Stimulated activated naive CD8-positive, alpha-beta T cell treated with anti-CD3 and anti-CD28 coated beads, Interleukin-15, Interleukin-2, amounts not matched to agents 100 U/mL and 50 U/mL, for 24 hours (primary cell): ENCODE results near the gene PLD1.
"Not testable (repeated sequence)": the region's sequence is repeated elsewhere in the genome, so short reads cannot be mapped to it uniquely, and the experiment has no call there.

Source experiments
- ATAC-seq: fragments of 150-1000 bp; cut with Tn5 transposase; one replicate; pipeline ENCODE4 v1.10.0; 2021
- DNase-seq: peaks from one replicate; pipeline ENCODE4 v3.0.0; 2021

Gene PLD1

DNA sequence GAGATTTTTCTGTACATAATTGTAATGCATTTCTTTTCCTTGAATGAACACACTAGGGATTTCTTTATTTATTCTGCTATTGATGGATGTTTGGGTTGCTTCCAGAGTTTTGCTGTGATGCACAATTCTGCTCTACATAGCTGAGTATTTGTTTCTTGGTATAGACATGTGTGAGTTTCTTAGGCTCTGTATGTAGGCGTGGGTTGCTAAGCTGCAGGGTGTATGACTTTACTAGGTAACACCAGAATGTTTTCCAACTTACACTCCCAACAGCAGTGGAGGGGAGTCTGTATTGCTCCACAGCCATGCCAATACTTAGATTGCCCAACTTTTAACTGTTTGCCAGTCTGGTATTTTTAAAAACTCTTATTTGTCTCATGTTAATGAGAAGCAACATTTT, 194.6 kb downstream of the PLD1 start:
- ATAC-seq (no peak), DNase-seq (no peak)

DNA sequence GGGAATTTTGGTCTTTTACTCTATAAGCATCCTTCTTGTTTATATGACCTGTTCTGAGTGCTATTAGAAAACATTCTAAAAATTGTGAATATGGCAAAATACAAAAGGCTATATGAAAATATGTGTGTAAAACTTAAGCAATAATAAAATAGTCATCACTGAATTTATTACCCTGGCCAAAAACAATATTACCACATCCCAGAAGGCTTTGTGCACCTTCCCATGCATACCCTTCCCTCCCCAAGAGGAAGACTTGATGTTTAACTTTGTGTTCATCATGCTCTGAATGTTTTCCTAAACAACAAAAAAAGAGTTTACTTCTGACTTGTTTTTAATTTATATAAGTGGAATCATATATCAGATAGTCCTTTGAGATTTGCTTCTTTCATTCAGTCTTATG, 195.0 kb downstream of the PLD1 start:
- ATAC-seq: no peak
- DNase-seq: no peak

DNA sequence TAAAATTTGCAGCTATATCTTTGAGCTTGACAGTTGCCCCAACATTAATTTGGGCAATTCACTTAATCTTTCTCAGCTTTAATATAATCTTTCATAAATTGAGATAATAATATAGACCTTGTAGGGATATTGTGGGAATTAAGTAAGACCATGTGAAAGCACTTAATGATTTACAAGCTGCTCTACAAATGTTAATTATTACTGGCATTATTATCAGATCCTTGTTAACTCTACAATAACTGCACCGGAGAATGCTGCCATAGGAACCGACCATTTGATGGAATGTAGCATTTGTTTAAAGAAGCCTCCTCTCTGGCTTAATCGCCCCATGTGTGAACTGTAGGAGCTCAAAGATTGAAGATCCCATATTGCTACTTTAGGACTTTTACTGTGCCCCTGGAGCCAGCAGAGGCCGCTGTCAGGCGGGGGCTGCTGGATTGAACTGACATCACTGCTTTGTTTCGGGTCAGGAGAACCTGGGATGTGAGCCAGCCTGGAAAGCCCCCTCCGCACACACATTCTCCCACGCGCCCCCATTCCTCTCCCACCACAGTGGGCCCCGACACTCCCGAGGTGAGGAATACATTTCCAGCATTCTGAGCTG, 195.9 kb downstream of the PLD1 start:
- no peak for ATAC-seq
- DNase-seq: peak; percentile 9

DNA sequence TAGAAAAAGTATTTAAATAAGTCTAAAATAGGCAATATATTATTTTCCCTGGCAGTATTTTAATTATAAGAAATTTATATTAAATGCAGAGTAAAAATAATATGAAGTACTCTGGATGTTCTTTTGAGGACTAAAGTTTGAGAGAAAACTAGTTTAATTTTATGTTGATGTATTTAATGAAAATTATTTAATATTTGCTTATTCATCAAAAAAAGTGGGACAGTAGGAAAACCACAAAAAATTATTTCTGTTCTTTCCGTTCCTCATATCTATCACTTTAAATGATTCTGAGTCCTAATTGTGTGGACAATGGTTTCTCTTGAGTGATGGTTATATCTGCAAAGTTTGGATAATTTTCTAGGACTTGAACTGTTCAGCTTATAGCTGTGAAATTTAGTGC, 202.8 kb downstream of the PLD1 start:
- ATAC-seq (no peak), DNase-seq (no peak)

DNA sequence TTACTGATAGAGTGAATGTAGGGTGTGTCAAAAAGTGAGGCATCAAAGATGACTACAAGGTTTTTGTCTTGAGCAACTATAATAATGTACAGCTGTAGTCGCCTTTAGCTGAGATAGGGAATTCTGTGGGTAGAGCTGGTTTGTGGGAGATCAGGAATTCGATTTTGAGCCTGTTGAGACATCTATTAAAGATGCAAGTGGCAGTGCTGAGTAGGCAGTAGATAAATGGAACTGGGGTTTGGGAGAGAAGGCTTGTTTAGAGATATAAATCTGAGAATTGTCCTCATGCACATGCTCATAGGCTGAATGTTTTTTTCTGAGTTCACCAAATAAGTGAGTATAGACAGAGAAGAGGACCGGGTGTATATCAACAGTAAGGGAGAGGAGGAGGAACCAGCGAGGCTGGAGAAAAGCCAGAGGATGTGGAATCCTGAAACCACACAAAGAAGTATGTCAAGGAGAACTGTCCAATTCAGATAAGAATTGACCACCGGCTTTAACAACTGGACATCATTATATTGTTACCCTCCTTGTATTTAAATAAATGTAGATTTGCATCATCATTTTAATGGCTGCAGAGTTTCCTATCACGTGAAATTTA, 204.0 kb downstream of the PLD1 start:
- DNase-seq: no peak
- ATAC-seq: no peak

DNA sequence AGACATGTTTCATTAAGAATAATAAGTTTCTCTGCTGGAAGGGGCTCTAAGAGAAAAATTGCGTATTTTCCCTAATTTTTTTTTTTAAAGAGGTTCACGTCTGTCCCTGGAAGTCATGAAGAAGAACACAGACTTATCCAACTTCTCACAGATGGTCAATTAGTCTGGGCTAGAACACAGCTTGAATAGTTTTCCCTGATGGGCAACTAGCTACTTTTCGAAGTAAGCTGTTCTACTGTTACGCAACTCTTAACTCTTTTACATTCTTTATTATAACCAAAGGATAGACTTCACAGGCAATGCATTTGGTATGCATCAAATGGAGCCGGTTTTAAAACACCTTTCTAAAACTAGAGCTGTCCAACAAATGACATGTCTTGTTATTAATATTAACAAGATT, 205.9 kb downstream of the PLD1 start:
- ATAC-seq (no peak), DNase-seq (no peak)

DNA sequence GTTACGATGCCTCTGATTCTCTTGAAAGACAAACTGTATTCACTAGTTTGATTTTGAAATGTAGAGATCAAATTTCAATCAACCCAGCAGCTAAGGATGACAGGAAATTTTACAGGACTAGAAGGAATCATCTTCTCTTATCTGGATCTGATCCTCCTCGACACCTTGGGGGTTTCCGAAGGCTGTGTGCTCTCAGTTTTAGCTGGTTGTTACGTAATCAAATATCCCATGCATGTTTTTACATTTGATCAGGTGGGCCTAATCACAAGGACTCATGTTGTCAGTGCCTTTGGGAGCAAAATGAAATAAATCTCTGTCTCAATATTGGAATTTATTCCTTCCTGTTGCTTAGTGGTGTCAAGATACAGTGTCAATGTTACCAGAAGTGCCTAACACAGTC, 208.2 kb downstream of the PLD1 start:
- no peak for DNase-seq
- ATAC-seq: no peak

DNA sequence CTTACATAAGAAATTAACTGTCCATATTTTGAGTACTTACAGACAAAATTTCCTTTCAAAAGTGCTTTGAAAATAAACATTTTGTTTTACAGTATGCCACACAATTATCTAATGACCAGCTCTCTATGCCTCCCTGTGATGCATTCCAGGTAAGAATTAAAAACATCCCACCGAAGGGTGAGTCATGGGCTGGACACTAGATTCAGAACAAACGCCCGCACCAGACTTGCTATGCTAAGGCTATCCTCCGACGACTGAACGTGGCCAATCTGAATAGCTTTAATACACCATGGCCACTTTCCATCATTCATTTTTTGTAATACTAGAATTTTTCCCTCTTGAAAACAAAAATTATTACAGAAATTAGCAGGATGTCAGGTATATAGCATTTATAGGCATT, 210.3 kb downstream of the PLD1 start:
- DNase-seq (no peak), ATAC-seq (no peak)

DNA sequence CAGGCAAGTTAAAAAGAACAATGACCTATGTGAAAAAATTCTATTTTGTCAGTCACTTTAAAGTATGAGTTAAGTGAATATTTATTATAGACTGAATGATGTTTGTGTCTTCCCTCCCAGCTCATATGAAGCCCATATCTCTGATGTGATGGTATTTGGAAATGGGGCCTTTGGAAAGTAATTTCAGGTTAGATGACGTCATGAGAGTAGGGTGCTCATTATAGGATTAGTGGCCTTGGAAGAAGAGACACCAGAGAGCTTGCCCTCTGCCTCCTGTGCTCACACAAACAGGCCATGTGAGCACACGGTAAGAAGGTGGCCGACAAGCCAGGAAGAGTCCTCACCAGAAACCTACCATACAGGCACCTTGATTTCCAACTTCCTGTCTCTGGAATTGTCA, 211.3 kb downstream of the PLD1 start:
- no peak for DNase-seq
- ATAC-seq: no peak

DNA sequence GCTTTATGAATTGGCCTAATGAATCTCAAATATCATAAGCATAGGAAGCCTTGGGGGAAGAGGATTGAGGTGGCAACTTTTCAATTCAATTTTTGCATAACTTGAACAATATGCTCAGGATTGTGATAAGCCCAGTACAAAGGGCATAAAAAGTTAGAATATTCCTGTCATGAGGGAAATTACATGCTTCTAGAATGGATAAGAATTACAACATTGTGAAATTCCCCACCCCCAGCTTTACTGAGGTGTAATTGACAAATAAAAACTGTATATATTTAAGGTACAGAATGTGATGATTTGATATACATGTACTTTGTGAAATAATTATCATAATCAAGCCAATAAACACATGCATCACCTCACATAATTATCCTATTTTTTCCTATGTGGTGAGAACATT, 217.5 kb downstream of the PLD1 start:
- ATAC-seq: no peak
- DNase-seq: no peak

DNA sequence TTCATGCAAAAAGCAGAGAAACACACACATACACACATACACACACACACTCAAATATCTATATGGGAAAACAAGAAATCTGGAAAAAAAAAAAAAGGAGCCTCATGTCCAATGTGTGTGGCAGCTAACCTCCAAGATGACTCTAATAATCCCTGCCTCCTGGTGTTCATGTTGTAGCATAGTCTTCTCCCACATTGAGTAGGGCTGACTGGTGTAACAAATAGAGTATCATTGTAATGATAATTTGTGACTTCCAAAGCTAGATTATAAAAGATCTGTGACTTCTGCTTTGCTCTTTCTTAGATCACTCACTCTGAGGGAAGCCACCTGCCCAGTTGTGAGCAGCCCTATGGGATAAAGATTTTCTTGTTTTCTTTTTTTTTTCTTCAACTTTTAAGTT, 219.2 kb downstream of the PLD1 start:
- no peak for ATAC-seq
- DNase-seq: no peak

DNA sequence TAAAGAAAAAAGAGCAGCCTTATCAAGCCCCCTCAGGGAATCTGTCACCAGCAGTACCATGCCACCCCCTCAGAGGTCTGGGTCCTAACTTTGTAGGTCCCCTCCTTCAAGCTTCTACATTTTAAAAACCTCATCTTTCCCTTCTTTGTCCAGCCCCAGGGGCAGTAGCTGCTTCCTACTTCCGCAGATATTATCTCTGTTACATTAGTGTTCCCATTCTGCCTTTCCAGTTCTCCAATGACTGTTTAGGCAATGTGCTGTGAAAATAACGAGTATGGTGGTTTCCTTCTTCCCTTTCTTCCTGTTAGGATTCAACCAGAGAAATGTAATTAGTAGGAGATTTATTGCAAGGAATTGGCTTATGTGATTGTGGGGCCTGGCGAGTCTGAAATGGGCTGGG, 224.0 kb downstream of the PLD1 start:
- ATAC-seq (no peak), DNase-seq (no peak)

DNA sequence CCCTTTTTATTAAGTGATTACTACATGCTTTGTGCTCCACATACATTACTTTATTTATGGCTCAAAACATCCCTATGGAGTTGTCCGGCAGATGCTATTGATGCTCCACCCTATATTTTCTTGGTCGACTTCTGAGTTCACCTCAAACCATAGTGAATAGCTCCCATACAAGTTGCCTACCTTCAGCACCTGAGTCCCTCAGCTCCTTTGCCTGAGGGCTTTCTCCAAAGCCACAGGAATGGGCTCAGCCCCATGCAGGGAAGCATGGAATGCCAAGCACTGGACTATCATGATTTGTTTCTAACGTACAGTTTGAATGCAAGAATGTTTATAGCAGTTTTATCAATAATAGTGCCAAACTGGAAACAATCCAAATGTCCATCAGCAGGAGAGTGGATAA, 225.2 kb downstream of the PLD1 start:
- DNase-seq: no peak
- no peak for ATAC-seq

DNA sequence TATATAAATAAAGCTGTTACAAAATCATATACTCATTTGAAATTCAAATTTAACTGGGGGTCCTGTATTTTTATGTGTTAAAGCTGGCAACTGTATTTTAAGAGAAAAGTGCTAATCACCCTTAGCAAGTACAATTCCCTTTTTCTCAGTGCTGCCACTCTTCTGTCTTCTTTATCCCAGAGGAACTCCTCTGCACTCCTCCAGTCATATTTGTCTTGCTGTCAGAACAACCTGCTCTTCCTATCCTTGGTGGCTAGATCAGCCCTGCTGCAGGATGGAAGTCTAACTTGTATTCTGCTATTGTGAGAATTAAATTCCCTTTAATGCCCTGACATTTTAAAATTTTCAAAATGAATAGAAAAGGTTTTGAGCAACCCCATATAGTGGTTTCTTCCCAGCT, 226.2 kb downstream of the PLD1 start:
- no peak for DNase-seq
- ATAC-seq: no peak

DNA sequence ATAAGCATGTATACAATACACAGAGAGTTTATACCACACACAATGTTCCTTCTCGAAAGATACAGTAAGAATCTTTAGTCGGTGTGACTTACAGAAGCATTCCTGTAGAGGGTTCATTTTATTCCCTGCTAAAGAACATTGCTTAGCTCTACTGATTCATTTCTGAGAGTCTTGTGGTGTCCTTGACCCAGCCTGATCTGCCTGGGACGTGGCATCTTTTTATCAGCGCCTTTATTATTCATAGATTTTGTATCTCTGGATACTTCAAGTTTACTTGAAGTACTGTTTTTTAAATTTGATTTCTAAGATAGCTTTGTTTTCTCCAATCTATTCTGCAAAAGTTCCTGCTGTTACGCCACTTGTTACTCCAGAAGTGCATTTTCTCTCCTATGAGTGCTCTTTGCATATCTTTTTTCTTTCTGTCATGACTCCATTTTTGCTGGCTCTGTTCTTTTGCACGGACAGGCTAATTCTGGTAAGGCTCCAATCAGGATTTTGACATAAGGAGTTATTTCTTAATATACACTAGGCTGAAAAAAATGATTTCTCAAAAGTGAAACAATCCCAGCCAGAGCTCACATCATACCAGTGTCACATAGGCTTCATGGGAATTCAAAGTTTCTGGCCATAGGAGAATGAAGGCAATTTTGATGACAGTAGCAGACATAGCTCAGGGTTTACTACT, 235.6 kb downstream of the PLD1 start:
- DNase-seq (no peak), ATAC-seq (no peak)

DNA sequence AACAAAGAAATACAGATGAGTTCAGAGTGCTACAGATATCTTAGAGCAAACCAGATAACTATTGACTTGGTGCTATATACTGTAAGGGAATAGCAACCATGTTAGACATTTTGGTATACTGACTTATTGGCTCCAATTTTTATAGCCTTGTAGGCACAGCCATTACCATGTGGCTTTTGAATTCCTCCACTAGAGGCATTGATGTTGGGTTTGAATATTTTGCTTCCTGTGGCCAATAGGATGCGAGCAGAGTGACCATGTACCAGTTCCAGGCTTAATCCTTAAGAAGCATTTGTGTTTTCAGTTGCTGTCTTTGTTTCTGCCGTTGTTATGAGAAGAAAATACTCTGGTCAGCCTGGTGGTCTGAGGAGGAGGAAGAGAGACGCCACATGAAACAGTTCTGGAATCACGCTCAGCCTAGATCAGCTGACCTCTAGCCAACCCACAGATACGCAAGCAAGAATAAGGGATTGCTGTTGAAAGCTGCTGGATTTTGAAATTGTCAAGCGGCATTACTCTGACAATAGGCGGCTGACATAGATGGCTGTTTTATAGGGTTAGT, 240.6 kb downstream of the PLD1 start:
- no peak for ATAC-seq

DNA sequence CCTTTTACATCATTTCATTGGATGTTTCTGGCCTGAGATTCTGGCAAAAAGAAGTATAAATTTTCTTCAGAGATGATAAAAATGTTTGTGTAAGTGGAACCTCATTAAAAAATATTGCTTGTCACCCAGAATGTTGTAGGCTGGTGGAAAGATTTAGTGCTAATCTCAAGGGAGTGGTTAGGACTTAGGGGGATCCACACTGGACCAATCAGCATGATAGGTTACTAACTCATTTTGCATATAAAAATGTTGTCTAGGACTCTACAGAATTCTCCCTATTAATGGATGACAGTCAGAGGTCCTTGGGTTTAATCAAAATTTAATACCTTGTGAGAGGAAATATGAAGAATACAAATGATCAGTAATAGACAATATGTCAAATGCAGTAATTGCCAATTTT, 241.5 kb downstream of the PLD1 start:
- DNase-seq (no peak), ATAC-seq (no peak)

More for the DNA sequence above, 240.6 kb downstream of the PLD1 start:
- DNase-seq: no peak

DNA sequence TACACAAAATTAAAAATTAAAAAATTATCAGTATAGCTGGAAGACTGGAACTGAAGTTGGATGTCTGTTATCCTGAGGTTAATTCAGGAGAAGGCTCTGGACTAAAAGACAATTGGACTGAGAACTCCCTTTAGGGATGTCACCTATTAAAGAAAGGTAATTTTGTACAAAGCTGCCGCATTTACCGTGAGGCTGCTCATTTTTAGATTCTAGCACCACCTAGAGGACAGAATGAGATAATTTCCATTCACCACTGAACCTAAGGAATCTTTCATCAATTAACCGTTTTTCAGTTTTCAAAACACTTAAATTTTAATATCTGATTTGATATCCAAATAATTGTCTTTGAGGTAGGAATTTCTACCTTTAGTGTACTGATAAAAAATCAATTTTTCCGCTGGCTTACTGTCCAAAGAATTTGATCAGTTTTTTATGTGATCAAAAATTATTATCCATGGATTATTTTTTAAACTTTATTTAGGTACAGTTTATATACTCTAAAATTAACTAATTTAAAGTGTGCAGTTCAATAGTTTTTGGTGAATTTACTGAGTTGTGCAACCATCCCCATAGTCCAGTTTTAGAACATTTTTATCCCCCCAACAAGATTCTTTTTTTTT, 243.4 kb downstream of the PLD1 start:
- ATAC-seq (no peak), DNase-seq (no peak)

DNA sequence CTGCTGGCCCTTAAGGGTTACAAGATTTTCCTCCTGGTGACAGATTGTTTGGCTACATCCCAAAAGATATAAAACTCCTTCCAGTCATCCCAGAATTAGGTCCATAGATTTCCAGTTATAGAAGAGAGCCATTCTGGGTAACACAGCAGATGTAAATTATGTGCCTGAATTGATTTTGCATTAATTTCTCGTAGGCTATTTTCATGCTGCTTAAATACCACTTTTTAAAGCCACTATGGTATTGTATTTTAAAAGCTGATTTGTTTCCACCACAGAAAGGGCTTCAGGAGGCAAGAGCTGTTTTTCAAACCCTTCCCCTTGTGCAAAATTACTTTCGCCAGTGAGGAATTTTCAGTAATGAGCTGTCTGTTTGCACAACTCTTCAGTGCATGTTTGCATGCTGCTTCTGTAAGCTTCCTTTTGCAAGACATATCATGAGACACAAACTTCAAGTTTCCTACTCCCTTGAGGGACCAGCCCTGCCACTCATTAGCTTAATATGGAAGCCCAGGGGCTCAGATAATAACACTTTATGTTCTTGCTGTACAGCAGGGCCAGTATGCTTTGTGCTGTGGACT, 244.7 kb downstream of the PLD1 start:
- ATAC-seq (no peak), DNase-seq (no peak)

DNA sequence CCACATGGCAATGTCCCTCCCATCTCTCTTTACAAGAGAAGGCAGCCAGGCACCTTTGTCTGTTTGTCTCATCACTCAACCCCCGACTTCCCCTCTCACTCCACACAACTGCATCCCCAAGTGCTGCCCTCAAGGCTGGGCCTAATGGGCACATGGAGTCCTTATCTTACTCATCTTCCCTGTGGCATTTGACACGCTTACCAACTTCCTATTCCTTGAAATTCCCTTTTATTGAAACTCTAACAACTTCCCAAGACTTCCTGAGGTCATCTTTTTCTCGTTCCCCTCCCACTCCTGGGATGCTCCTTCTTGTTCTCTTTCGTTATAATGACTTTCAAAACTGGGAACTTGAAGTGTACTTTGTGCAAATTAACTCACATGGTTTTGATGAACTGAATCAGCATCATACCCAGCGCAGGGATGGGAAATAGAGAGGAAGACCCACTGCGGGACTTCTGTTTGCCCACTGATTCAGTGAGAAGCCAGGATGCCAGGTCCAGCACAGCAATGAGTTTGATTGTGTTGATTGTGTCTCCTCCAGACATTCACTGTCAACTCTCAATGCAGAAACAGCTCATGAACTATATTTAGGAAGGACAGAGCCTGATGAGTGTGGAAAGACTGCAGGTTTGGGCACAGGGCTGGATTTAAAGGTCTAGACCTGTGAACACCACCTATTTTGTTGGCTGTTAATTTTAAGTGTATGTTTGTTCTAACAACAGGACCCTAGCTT, 245.4 kb downstream of the PLD1 start:
- ATAC-seq (no peak), DNase-seq (no peak)

DNA sequence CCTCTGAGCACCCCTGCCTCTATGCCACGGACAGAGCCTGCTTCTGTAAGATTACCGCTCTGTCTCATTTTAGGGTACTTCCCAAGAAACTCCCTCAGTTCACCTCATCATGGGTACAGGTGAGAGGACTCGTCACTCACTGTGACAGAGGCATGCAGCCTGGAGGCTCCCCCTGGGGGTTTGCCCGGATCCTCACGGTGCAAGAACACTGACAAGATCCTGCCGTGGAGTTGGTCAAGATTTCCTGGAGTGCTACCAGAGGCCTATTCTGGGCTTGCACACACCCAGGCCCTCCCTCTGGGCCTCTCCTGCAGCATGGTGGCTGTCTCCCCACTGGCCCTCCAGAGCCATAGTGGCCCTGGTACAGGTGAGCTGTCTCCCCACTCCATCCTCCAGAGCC, 247.0 kb downstream of the PLD1 start:
- ATAC-seq (no peak), DNase-seq (peak; percentile 11)

DNA sequence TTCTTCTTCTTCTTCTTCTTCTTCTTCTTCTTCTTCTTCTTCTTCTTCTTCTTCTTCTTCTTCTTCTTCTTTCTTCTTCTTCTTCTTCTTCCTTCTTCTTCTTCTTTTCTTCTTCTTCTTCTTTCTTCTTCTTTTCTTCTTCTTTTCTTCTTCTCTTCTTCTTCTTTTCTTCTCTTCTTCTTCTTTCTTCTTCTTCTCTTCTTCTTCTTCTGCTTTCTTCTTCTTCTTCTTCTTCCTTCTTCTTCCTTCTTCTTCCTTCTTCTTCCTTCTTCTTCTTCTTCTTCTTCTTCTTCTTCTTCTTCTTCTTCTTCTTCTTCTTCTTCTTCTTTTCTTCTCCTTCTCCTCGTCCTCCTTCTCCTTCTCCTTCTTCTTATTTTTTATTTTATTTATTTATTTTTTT, 247.8 kb downstream of the PLD1 start:
- not testable (repeated sequence) for DNase-seq, ATAC-seq
